ENCODE results near the gene NKX3-2.

DNA sequence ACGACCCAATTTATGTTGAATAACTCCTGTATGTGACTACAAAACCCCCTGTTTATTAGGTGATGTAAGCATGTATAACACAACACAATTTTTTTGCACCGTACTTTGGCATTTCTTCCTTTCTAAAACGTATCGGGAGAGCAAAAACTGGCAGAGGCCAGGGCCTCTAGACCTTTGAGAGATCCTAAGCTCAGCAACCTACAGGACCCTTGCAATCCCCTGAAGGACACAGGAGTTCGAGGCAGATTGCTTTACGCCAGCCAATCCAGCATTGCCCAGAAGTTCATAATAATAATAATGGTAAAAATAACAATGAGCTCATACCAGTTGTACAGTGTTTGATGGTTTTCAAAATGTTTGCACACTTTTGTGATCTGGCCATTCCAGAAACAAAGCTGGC, 7.7 kb downstream of the NKX3-2 start:
- TF ChIP-seq, protein P1, sequence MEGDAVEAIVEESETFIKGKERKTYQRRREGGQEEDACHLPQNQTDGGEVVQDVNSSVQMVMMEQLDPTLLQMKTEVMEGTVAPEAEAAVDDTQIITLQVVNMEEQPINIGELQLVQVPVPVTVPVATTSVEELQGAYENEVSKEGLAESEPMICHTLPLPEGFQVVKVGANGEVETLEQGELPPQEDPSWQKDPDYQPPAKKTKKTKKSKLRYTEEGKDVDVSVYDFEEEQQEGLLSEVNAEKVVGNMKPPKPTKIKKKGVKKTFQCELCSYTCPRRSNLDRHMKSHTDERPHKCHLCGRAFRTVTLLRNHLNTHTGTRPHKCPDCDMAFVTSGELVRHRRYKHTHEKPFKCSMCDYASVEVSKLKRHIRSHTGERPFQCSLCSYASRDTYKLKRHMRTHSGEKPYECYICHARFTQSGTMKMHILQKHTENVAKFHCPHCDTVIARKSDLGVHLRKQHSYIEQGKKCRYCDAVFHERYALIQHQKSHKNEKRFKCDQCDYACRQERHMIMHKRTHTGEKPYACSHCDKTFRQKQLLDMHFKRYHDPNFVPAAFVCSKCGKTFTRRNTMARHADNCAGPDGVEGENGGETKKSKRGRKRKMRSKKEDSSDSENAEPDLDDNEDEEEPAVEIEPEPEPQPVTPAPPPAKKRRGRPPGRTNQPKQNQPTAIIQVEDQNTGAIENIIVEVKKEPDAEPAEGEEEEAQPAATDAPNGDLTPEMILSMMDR (conservative IDR thresholded peaks at IDR 0.05; ENCODE audit: low read depth, low read length): no peak
- TF ChIP-seq EZH2phosphoT487 (IDR thresholded peaks at IDR 0.05; ENCODE audit: borderline replicate concordance, low read length): no peak
